MCF 10A (cell line): ENCODE measurements around the gene NUDT2. TPM values are rescaled to one million over a fixed set of nuclear protein-coding genes. Genes with fewer than 3 reads are reported as not detected.

Experiments
- BruUV-seq: library from RNA; stranded (reverse); fragments of 400-500 nt; replicated peaks from 2 replicates; lab custom pipeline; 2021; lab: Mats Ljungman, UMichigan
- CTCF ChIA-PET: fragments of 300-600 bp; sonication (Branson Sonifier 250); formaldehyde crosslinking; extraction: SDS; loops from one replicate; lab custom pipeline; 2021; ENCODE audit warnings: antibody characterized with exemption, inconsistent platforms; lab: Yijun Ruan, JAX
- POLR2A ChIA-PET: fragments of 300-600, 350-650 bp; sonication (Branson Sonifier 250); formaldehyde crosslinking; extraction: SDS; loops from one replicate; lab custom pipeline; 2020; ENCODE audit warnings: antibody characterized with exemption, inconsistent platforms; lab: Yijun Ruan, JAX
- DNase-seq: peaks from one replicate; pipeline ENCODE4 v3.0.0-alpha.2; 2018; ENCODE audit not compliant: unreplicated experiment
- H3K27ac Mint-ChIP-seq: one replicate; pipeline ENCODE4 v1.8.0; 2022; ENCODE audit warnings: mild to moderate bottlenecking, low read depth, mixed read lengths; ENCODE audit not compliant: unreplicated experiment
- H3K27me3 Mint-ChIP-seq: one replicate; pipeline ENCODE4 v1.8.0; 2022; ENCODE audit warnings: mixed read lengths; ENCODE audit not compliant: insufficient read depth, unreplicated experiment
- H3K36me3 Mint-ChIP-seq: one replicate; pipeline ENCODE4 v1.8.0; 2022; ENCODE audit warnings: mild to moderate bottlenecking, moderate library complexity, mixed read lengths; ENCODE audit not compliant: insufficient read depth, unreplicated experiment
- H3K4me1 Mint-ChIP-seq: one replicate; pipeline ENCODE4 v1.8.0; 2022; ENCODE audit warnings: mixed read lengths; ENCODE audit not compliant: insufficient read depth, unreplicated experiment
- H3K4me3 Mint-ChIP-seq: one replicate; pipeline ENCODE4 v1.8.0; 2022; ENCODE audit warnings: mild to moderate bottlenecking, moderate library complexity, mixed read lengths; ENCODE audit not compliant: unreplicated experiment
- H3K9me3 Mint-ChIP-seq: one replicate; pipeline ENCODE4 v1.8.0; 2022; ENCODE audit warnings: mixed read lengths; ENCODE audit not compliant: unreplicated experiment
- intact Hi-C: fragments of 100-400 bp; cut with micrococcal nuclease; formaldehyde crosslinking; loops from 2 replicates; pipeline ENCODE4 v1.14.1; 2022
- total RNA-seq: library from RNA; stranded (reverse); gene quantifications from 2 replicates; pipeline ENCODE4 v1.2.3, GENCODE V29; 2022
- TF ChIP-seq, protein P1 (sequence below): fragments of 200-600 bp; IDR thresholded peaks from one replicate; pipeline ENCODE4 v1.8.0; 2022; ENCODE audit warnings: antibody characterized with exemption, mild to moderate bottlenecking; ENCODE audit not compliant: unreplicated experiment

NUDT2 gene
- total RNA-seq, 1 experiment from 2014 or later, result 30.6 TPM

- no peak overlapping the region for H3K4me3 Mint-ChIP-seq
- H3K4me1 Mint-ChIP-seq, result peaks cover 35% of the 10 kb centered on the region
- H3K27ac Mint-ChIP-seq, result no peak overlapping the region
- H3K27me3 Mint-ChIP-seq, result no peaks in the 10 kb centered on the region
- POLR2A ChIA-PET, result interaction anchor here (0.6 to 5.6 kb wide), 8 partner anchors 15 to 260 kb away, joined by 3 to 77 read pairs (median 4); partner anchors contain the start of genes NUDT2 and SIGMAR1
- TF ChIP-seq, protein P1, sequence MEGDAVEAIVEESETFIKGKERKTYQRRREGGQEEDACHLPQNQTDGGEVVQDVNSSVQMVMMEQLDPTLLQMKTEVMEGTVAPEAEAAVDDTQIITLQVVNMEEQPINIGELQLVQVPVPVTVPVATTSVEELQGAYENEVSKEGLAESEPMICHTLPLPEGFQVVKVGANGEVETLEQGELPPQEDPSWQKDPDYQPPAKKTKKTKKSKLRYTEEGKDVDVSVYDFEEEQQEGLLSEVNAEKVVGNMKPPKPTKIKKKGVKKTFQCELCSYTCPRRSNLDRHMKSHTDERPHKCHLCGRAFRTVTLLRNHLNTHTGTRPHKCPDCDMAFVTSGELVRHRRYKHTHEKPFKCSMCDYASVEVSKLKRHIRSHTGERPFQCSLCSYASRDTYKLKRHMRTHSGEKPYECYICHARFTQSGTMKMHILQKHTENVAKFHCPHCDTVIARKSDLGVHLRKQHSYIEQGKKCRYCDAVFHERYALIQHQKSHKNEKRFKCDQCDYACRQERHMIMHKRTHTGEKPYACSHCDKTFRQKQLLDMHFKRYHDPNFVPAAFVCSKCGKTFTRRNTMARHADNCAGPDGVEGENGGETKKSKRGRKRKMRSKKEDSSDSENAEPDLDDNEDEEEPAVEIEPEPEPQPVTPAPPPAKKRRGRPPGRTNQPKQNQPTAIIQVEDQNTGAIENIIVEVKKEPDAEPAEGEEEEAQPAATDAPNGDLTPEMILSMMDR, result no peak
- H3K36me3 Mint-ChIP-seq, result no peaks in the 10 kb centered on the region
- no peak for DNase-seq
- H3K9me3 Mint-ChIP-seq, result no peaks in the 10 kb centered on the region
- no TSS peak for BruUV-seq
- intact Hi-C loops, result loop anchor here (5.0 kb wide), 2 partner anchors 366 to 566 kb away; no protein-coding TSS in a partner anchor
- CTCF ChIA-PET, result interaction anchor here (0.6 to 9.3 kb wide), 19 partner anchors 9 to 308 kb away, joined by 3 to 198 read pairs (median 4); partner anchors contain the start of genes DCAF12 and RPP25L
Observed at GRCh38 chr9:34378376-34379060, 49.1 kb downstream of the NUDT2 start.

DNA sequence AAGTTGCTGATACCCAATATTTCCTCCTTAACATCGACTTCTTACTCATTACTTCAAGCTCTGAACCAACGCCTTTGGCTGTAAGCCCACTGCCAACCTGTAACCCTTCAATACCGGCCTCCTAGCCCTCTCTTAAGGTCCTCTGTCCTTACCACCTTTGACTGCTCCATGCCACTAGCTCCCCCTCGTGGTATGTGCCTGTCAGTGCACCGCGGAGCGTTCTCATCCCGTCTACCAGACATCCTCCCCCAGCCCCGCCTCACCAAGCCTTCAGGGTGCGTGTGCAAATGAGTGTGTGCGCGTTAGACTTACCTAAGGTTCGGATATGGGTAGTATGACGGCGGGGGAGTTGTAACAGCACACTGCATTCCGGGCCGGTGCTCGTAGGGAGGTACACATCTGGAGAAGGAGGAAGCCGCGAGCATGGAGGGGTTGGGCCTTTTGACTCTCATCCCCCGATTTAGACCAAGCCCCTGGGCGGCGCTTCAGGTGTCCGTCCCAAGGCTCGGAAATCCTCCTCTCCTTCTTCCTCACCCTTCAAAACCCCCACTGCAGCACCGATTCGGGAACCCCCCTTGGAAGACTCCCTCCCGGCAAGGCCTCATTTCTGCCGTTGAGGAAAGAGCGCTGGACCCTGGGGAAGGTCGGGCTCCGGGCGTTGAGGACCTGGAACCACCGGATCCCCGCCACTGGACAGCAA, 50.1 kb downstream of the NUDT2 start:
- TF ChIP-seq, protein P1, result peak; percentile 92
- POLR2A ChIA-PET, result interaction anchor here (0.5 to 5.6 kb wide), 7 partner anchors 15 to 257 kb away, joined by 3 to 77 read pairs (median 4); partner anchors contain the start of gene NUDT2
- peak; percentile 88 for DNase-seq
- BruUV-seq, result no TSS peak
- Mint-ChIP-seq H3K9me3 (no peaks in the 10 kb centered on the region), H3K36me3 (no peaks in the 10 kb centered on the region), H3K27me3 (no peaks in the 10 kb centered on the region), H3K27ac (no peak overlapping the region), H3K4me1 (peaks cover 27% of the 10 kb centered on the region), H3K4me3 (peak overlapping the region; percentile 4)
- CTCF ChIA-PET, result interaction anchor here (0.6 to 9.3 kb wide), 19 partner anchors 9 to 453 kb away, joined by 3 to 198 read pairs (median 4); partner anchors contain the start of gene RPP25L
- intact Hi-C loops, result loop anchor here (5.0 kb wide), 2 partner anchors 367 to 567 kb away; no protein-coding TSS in a partner anchor

- no TSS peak for BruUV-seq
- TF ChIP-seq, protein P1, result no peak
- H3K27me3 Mint-ChIP-seq, result no peaks in the 10 kb centered on the region
- H3K4me3 Mint-ChIP-seq, result no peak overlapping the region
- ChIA-PET CTCF (interaction anchor here (0.7 to 9.3 kb wide), 9 partner anchors 9 to 232 kb away, joined by 3 to 198 read pairs (median 5); partner anchors contain the start of gene RPP25L), POLR2A (interaction anchor here (5.6 kb wide), 1 partner anchor 47 kb away, joined by 77 read pairs; the partner anchor contains the start of gene NUDT2)
- H3K36me3 Mint-ChIP-seq, result no peaks in the 10 kb centered on the region
- no peaks in the 10 kb centered on the region for H3K9me3 Mint-ChIP-seq
- intact Hi-C loops, result no loop called here
- H3K4me1 Mint-ChIP-seq, result peaks cover 21% of the 10 kb centered on the region
- H3K27ac Mint-ChIP-seq, result no peak overlapping the region
- no peak for DNase-seq
Observed at GRCh38 chr9:34380034-34380510, 50.7 kb downstream of the NUDT2 start.
